ENCODE measurements around the gene PLCL1. TPM values are rescaled to one million over a fixed set of nuclear protein-coding genes. Genes with fewer than 3 reads are reported as not detected.

PLCL1 gene
- polyA plus RNA-seq, 3 donors: 0.69 to 1.4 (median 0.79) TPM

DNA sequence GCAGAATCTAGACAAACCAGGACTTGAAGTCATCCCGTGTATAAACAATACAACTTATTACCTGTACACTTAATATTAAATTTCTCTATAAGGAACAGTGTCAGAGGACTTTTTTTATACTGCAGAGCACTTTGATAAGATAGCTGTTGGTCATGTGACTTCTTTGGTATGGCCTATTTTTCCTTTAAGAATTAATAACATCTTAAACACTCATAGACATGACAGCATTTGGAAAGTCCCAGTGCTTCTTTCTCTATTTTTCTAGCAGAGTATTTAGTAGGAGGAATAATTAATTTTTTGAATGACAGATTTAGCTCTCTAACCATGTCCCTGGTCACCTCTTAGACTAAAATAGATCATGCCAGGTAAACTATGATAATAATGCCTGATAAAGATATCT is 59.4 kb downstream of the PLCL1 start:
- no peak overlapping the region for H3K9ac ChIP-seq (ENCODE audit: insufficient read depth, low read length, poor library complexity, severe bottlenecking)
- no peak overlapping the region for H3K4me2 ChIP-seq (replicated peaks; ENCODE audit: extremely low read depth, low read length, poor library complexity, severe bottlenecking)
- H3K4me1 Mint-ChIP-seq: peaks cover 5% of the 10 kb centered on the region
- no peak overlapping the region for H3K4me3 Mint-ChIP-seq
- no peaks in the 10 kb centered on the region for H4K20me1 ChIP-seq (ENCODE audit: insufficient read depth, low read length)
- H3K4me3 ChIP-seq (replicated peaks in 1 of 3; ENCODE audit: low read depth in 2 of 3, low read length in 3 of 3): no peak overlapping the region
- intact Hi-C loops (cut with micrococcal nuclease): no loop called here
- no peak overlapping the region for H3K27ac Mint-ChIP-seq
- H3K79me2 ChIP-seq (ENCODE audit: insufficient read depth, low read length): no peaks in the 10 kb centered on the region
- H3K4me1 ChIP-seq (ENCODE audit: control insufficient read depth in 1 of 2, insufficient read depth in 2 of 2, low read length in 2 of 2): no peaks in the 10 kb centered on the region
- DNase-seq: no peak
- no peak overlapping the region for H2AFZ ChIP-seq (ENCODE audit: insufficient read depth, low read depth, low read length, poor library complexity, severe bottlenecking)
- H3K9me3 ChIP-seq (replicated peaks in 1 of 2; ENCODE audit: control insufficient read depth in 1 of 2, insufficient read depth in 1 of 2, low read length in 2 of 2): peaks cover 0 to 2% of the 10 kb centered on the region in 2 donors
- no peaks in the 10 kb centered on the region for H3K27me3 Mint-ChIP-seq (ENCODE audit: low read depth in 3 of 3)
- H3K27me3 ChIP-seq (ENCODE audit: control insufficient read depth in 2 of 2, insufficient read depth in 2 of 2, low read length in 2 of 2): no peaks in the 10 kb centered on the region
- TF ChIP-seq, protein P1, sequence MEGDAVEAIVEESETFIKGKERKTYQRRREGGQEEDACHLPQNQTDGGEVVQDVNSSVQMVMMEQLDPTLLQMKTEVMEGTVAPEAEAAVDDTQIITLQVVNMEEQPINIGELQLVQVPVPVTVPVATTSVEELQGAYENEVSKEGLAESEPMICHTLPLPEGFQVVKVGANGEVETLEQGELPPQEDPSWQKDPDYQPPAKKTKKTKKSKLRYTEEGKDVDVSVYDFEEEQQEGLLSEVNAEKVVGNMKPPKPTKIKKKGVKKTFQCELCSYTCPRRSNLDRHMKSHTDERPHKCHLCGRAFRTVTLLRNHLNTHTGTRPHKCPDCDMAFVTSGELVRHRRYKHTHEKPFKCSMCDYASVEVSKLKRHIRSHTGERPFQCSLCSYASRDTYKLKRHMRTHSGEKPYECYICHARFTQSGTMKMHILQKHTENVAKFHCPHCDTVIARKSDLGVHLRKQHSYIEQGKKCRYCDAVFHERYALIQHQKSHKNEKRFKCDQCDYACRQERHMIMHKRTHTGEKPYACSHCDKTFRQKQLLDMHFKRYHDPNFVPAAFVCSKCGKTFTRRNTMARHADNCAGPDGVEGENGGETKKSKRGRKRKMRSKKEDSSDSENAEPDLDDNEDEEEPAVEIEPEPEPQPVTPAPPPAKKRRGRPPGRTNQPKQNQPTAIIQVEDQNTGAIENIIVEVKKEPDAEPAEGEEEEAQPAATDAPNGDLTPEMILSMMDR (IDR thresholded peaks at IDR 0.05): no peak
- no peak overlapping the region for H3K27ac ChIP-seq (ENCODE audit: low read depth in 1 of 2, low read length in 2 of 2)
- no CpG with 5 or more reads among the region's 1 CpG for WGBS (ENCODE audit: insufficient coverage)
- no peaks in the 10 kb centered on the region for H3K36me3 ChIP-seq (replicated peaks in 1 of 2; ENCODE audit: control insufficient read depth in 1 of 2, insufficient read depth in 2 of 2, low read length in 2 of 2)
- H3K9me3 Mint-ChIP-seq: peaks cover 0 to 1% (median under 1%) of the 10 kb centered on the region in 7 donors
- no peaks in the 10 kb centered on the region for H3K36me3 Mint-ChIP-seq

DNA sequence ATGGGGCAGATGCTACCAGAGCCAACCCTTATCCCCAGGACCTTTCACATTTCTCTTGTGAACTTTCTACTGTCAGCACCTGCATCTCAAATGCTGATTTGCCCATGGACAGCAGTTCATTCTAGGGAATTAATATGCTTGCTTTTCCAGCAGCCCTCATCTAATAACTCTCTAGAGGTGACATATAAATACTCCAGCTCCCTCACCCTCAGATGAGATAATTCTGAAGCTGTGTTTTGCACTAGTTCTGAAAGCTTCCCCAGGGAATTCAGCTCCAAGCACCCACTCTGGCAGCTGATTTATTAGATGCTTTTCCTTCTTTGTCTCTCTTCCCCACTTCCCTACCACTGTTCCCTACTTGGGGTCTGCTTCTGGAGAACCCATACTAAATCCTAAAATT is 62.1 kb downstream of the PLCL1 start:
- Mint-ChIP-seq H3K36me3 (no peaks in the 10 kb centered on the region), H3K9me3 (no peaks in the 10 kb centered on the region), H3K27me3 (ENCODE audit: low read depth in 3 of 3) (no peaks in the 10 kb centered on the region), H3K27ac (no peak overlapping the region), H3K4me3 (no peak overlapping the region), H3K4me1 (peaks cover 14% of the 10 kb centered on the region)
- Histone ChIP-seq H3K4me3 (replicated peaks in 1 of 3; ENCODE audit: low read depth in 2 of 3, low read length in 3 of 3) (no peak overlapping the region), H3K36me3 (replicated peaks in 1 of 2; ENCODE audit: control insufficient read depth in 1 of 2, insufficient read depth in 2 of 2, low read length in 2 of 2) (no peaks in the 10 kb centered on the region), H3K79me2 (ENCODE audit: insufficient read depth, low read length) (no peaks in the 10 kb centered on the region), H4K20me1 (ENCODE audit: insufficient read depth, low read length) (no peaks in the 10 kb centered on the region), H3K27me3 (ENCODE audit: control insufficient read depth in 2 of 2, insufficient read depth in 2 of 2, low read length in 2 of 2) (no peaks in the 10 kb centered on the region), H3K4me2 (replicated peaks; ENCODE audit: extremely low read depth, low read length, poor library complexity, severe bottlenecking) (no peak overlapping the region), H3K9ac (ENCODE audit: insufficient read depth, low read length, poor library complexity, severe bottlenecking) (no peak overlapping the region), H3K27ac (ENCODE audit: low read depth in 1 of 2, low read length in 2 of 2) (no peak overlapping the region), H3K9me3 (replicated peaks in 1 of 2; ENCODE audit: control insufficient read depth in 1 of 2, insufficient read depth in 1 of 2, low read length in 2 of 2) (no peaks in the 10 kb centered on the region), H3K4me1 (ENCODE audit: control insufficient read depth in 1 of 2, insufficient read depth in 2 of 2, low read length in 2 of 2) (peaks cover 0 to 4% of the 10 kb centered on the region in 2 donors), H2AFZ (ENCODE audit: insufficient read depth, low read depth, low read length, poor library complexity, severe bottlenecking) (no peak overlapping the region)
- TF ChIP-seq, protein P1 (IDR thresholded peaks at IDR 0.05): no peak
- no peak for DNase-seq
- intact Hi-C loops (cut with micrococcal nuclease): no loop called here

Data from CD14-positive monocyte (primary cell).